ENCODE measurements around the gene TAF5L.
A peak's percentile ranks its signal among the peaks of the same experiment; 100 is the strongest.
"Not testable (repeated sequence)": the region's sequence is repeated elsewhere in the genome, so short reads cannot be mapped to it uniquely, and the experiment has no call there.

Gene TAF5L

DNA sequence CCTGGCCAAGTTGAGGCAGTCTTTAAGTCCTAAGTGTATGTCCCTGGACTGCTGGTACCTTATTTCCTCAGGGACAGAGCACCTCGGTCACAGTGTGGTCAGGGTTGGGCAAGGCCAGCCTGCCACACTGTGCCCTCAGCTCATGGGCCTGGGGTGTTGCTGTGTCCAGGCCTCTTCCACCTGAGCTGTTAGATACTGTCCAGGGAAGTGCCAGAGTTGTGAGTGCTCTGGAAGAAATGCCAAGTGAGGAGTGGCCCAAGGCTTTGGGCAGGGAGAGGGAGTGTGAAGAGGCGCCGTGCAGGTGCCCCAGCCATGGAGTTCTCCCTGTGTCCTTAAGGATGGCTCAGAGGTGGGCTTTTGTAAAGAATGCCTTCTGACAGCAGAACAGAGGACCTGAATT is 15.4 kb upstream of the TAF5L start:
- no peak for DNase-seq

DNA sequence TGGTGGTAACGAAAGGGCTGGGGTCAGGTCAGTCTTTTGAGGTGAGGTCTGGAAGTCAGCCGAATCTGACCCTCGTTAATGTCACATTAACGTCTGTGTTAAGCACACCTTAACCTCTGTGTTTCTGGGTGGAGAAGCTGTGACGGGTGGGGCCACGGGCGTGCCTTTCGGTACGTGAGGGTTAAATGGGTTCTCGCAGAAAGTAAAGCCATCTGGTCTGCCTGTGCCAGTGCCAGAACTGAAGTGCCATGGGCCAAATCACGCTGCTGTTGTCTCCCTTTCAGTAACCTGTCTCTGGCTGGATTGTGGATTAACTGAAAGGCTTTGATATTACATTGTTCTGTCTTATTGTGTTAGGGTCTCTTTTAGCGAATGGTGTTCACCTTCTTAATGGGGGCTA is 14.5 kb upstream of the TAF5L start:
- no peak for DNase-seq

DNA sequence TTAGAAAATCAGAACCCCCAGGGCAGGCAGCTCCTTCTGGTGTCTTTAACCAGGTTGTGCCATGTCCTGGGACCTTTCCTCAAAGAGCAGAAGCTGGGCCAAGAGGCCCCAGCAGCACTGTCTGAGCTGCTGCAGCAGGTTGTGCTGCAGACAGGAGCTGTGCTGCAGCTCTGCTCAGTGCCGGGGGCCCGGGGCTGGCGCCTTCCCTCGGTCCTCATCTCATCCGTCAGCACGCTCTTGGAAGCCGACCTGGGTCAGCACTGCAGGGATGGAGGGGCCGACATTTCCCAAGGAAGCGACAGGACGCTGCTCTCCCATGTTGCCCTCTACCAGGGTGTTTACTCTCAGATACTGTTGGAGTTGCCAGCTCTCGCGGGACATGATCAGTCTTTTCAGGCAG is 11.8 kb upstream of the TAF5L start:
- DNase-seq: no peak

DNA sequence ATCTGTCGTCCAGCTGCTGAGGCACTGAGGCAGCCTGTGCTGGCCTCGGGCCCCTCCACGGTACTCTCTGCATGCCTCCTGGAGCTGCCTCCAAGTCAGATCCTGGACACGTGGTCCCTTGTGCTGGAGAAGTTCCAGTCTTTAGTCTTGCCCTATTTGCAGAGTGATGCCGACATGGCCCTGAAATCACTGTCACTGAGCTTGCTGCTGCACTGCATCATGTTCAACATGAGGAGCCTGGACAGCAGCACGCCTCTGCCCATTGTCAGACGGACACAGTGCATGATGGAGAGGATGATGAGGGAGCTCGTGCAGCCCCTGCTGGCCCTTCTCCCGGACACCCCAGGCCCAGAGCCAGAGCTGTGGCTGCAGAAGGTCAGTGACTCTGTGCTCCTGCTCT is 10.1 kb upstream of the TAF5L start:
- no peak for DNase-seq

DNA sequence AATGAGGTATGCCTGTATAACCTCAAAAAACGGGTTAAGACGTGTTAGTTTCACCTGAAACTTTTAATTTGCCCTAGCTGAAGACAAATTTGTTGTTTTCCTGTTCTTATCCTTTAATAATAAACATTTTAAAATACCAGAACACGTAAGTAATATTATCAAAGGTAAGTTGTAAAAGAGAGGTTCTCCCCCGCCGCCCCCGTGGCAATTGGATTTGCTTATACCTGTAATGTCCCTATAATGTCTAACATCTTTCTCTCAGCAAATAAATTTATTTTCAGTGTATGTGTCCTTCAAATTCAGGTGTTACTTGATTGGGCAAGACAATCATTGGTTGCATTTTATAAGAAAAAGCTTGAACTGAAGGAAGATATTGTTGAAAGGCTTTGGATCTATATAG is 6.0 kb upstream of the TAF5L start:
- DNase-seq: no peak

DNA sequence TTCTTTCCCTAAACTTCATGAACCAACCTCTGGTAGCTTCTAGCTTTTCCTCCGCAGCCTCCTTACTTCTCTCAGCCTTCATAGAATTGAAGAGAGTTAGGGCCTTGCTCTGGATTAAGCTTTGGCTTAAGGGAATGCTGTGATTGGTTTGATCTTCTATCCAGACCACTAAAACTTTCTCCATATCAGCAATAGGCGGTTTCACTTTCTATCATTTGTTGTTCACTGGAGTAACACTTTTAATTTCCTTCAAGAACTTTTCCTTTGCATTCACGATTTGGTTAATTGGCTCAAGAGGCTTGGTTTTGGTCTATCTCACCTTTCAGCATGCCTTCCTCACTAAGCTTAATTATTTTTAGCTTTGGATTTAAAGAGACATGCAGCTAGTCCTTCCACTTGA is 5.2 kb upstream of the TAF5L start:
- DNase-seq: no peak

DNA sequence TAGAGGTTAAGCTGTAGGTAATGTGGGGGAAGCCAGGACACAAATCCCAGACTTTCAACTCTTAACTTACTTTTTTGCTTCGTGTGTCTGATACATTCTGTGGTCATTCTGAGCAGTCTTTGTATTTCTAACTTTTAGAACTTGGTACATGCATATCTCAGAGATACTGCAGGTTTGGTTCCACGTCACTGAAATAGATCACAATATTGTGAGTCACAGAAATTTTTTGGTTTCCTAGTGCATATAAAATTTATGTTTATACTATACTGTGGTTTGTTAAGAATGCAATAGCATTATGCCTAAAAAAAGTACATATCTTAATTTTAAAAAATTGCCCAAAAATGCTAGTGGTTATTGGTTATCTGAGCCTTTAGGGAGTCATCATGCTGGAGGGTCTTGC is 3.3 kb upstream of the TAF5L start:
- DNase-seq: peak; percentile 64

DNA sequence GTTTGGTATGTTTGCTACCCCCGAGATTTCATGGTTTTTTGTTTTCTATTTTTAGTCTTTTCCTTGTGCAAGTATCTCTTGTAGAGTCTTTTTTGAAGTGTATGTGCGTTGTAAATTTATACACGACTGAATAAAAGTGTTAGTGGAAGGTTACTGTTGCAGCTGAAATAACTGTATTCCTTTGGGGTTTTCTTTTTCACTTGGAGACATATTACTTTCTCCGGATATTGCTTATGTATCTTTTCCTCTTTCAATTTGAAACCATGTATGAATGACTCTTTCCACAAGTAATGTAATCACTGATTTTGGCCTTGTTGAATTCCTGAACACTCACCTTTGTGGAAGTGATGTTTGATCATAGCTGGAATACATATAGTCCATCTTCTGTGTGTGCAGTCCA is 1.1 kb upstream of the TAF5L start:
- no peak for DNase-seq

DNA sequence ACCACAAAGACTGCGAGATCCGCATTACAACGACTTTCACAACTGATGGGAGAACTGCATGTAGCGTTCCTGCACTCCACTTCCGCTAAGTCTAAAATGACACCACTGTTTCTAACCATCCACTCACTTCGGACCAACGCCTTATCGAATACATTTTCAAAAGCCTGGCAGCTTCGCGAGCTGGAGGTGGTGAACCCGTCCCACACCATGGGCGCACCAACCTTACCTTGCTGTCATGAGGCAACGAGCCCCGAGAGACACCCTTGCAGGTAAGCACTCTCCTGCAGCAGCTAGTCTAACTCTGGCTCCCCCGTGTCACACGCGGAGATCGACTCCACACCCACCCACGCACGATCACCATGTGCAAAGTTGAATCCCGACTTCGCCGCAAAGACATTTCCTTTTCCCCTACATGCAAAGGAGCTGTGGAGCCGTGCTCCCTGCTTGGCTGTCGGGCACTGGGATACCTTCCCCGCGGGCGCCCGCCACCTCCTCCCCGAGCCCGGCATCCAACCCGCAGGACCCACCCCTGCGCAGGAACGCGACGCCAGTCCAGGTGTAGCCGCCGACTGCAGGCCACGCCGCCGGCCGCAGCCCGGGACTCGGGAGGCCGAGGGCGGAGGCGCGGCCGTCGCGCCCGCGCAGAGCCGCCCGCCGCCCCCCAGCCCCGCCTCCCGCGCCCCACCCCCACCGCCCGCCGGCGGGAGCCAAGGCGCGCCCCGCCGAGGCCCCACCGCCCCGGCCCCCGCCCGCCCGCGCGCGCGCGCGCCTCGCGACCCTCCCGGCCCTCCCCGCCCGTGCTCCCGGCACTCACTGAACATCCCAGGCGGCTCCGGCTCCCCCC is 629 bp downstream of the TAF5L start:
- DNase-seq: peak; percentile 37

DNA sequence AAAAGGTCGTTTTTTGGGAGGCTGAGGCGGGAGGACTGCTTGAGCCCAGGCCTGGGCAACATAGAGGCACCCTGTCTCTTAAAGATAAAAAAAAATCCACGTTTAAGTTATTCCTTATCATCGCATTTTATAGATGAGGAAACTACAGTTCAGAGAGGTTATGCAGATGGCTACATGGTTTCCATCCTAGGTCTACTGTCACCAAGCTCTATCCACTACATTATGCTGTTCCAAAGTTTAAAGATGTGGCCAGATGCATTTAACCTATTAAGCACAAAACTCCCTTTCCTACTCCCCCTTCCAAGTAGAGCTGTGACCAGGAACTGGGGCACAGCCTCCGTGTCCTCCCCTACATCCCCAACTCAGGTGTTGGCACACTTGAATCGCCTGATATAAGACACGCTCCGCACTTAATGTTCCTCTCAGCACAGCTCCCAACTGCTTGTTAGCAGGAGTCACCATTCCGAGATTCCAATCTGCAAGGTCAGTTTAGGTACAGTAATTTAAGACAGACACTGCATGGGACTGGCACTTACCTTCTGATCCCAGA is 1.3 kb downstream of the TAF5L start:
- DNase-seq: no peak

DNA sequence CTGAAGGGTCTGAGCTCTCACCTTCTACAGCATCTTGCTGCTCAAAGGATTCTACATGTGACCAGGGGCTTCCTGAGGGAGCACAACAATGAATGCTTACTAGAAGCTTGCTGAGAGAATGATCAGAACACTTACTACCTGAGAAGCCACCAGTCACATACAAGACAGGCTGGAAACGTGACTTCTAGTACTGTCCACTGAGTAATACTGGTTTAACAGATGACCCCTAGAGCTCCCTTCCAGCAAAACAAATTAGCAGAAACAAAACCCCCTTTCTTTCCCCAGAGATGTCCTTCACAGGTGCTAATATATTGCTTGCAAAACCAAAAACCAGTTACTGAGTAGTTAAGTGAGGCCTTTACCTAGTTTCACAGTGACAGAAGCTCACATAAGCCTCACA is 2.1 kb downstream of the TAF5L start:
- no peak for DNase-seq

DNA sequence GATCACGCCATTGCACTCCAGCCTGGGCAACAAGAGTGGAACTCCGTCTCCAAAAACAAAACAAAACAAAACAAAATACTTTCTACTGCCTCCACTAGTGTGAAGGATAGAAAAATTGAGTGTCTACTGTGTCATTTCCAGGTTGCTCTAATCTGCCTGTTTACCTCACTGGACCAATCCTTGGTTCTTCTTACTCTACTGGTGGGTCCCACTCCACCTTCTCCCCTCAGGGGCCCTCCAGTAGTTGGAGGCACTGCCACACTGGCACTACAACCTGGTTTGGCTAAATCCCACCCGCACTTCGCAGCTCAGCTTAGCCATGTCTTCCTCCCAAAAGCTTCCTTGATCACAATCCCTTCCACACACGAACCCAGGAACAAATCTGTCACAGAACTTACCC is 2.7 kb downstream of the TAF5L start:
- DNase-seq: no peak

DNA sequence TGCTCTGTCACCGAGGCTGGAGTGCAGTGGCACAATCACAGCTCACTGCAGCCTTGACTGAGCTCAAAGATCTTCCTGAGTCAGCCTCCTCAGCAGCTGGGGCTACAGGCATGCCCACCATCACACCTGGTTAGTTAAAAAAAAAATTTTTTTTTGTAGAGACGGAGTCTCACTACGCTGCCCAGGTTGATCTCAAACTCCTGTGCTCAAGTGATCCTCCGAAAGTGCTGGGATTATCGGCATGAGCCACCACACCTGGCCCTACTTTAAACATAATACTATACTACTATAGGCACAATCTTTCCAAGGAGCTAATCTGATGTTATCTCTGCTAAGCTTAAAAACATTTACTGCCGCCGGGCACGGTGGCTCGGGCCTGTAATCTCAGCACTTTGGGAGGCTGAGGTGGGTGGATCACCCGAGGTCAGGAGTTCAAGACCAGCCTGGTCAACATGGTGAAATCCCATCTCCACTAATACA is 3.2 kb downstream of the TAF5L start:
- DNase-seq: not testable (repeated sequence)

DNA sequence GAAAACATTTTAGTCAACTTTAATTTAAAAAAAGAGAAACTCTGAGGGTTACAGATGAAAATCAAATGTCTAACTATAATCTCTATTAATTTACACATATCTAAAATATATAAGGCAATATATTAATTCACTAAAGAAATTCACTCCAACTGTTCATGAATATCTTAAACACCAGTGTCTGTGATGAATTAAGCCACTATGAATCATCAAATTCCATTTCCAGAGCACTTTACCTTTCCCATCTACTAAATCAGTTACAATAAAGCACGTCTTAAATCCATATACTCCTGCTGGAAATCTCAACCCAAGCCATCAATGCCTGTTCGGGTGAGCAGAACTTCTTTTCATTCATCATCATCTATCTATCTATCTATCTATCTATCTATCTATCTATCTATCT is 4.3 kb downstream of the TAF5L start:
- peak; percentile 20 for DNase-seq

DNA sequence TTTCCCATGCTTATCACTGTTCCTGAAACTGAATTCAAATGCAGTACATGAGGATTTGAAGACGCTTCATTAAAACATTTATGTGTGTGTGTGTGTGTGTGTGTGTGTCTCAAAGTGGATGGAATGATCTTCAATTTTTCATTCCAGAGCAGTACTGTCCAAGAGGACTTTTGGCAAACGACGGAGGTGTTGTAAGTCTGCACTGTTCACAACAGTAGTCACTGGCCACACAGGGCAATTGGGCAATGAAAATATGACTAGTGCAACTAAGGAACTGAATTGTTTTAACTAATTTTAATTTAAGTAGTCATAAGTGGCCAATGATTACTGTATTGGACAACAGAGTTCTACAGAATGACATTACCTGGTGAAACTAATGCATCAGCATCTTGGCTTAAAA is 5.0 kb downstream of the TAF5L start:
- peak; percentile 17 for DNase-seq

DNA sequence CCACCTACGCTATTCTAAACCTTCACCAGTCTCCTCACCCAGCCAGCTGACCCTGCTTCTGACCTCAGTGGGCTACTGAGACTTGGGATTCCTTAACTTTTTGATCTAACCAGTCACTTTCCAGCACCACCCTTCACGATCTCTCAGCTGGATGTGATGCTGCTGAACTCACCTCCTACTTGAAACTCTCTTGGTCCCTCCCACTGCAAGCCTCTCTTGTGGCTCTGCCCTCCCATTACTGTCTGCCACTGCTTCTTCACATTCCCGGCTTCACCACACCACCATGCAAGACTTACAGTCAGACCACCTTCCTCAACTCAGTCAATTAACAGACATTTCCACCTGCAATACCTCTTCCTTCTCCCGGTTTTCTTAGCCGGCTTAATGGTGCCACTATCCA is 6.3 kb downstream of the TAF5L start:
- DNase-seq: no peak

DNA sequence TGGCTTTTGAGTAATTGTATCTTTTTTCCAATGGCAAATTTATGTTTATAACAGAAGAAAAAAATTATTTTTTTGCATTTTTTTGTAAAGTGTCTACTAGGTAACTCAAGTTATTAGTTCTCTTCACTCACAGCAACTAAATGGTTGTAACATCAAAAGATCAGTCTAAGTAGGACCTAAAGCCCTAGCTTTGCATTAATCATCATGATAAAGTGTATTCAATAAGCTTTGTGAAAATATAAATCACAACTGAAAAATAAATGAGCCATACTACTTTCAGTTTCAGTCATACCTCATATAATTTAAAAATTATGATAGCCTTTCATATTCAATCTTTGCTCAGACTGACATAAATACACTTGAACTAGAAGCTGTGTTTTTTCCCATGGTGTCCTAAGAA is 6.9 kb downstream of the TAF5L start:
- DNase-seq: no peak

DNA sequence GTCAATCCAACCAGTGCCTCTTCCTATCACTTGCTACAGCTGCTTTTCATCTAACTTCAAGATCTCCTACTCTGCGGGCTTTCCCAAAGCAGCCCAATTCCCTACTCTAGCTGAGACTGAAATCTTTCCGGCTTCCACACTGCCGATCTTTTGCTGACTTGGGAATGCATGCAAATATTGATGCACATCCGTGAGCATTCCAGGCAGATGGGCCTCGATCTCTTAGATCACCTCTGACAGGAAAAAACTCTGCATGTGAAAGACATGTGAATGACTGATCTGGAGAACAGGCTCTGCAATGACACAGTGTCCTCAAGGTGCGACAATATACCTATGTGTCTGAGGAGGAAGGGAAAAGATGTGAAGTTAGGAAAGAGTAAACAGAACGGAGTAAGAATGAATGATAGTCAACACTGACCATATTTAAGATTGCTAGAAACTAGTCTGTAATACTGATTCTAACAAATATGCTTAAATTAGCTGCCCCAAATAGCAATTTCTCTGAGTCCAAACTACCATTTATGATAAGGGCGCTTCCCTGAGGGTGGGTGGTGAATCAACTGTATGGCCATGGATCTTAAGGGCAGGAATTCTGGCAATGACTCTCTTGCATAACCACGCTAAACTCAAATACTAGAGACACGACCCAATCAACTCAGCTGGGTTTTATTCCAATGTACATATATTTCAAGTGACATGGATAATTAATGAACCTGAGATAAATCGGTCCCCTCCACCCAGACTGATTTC is 8.4 kb downstream of the TAF5L start:
- DNase-seq: no peak

DNA sequence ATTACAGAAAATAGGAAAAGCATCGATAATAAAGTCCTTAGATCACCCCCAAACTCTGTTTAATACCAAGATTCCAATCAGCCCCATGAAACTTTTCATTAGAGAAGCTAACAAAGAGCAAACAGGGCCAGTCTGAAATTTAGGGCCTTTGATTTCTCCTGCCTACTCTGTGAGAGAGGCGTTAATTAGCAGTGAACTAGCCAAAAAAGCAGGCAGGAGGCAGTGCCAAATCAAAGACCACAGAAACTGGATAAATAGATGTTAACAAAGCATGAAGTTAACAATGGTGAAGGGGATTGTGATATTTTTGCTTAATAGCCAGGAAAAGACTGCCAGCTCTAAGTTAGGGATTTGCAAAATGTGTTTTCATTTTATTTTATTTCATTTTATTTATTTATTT is 11.2 kb downstream of the TAF5L start:
- DNase-seq: no peak

DNA sequence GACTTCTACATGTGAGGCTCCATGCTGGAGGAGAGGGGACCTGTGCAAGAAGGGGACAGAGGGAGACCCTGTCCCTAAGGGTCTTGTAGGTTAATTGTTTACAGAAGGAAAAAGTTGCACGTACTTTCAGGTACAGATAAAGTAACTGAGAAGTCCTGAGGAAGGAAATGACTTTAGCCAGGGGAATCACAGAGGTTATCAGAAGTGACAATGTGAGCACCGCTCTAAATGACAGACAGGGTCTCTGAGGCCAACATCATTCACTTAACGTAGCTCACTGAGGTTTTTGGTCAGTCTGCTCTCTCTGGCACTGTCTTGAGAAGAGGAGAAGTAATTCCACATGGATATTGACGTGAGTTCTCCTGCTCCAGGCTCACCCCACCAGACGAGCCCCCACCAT is 12.0 kb downstream of the TAF5L start:
- DNase-seq: no peak

DNA sequence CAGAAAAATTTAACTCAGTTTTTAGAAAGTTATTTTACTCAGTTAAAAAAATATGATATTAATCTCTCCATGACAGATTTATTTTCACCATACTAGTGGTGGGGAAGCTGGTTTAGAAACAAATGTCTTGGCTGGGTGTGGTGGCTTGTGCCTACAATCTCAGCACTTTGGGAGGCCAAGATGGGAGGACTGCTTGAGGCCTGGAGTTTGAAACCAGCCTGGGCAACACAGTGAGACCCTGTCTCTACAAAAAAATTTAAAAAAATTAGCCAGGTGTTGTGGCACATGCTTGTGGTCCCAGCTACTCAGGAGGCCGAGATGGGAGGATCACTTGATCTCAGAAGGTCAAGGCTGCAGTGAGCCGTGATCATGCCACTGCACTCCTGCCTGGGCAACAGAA is 17.3 kb downstream of the TAF5L start:
- no peak for DNase-seq

DNA sequence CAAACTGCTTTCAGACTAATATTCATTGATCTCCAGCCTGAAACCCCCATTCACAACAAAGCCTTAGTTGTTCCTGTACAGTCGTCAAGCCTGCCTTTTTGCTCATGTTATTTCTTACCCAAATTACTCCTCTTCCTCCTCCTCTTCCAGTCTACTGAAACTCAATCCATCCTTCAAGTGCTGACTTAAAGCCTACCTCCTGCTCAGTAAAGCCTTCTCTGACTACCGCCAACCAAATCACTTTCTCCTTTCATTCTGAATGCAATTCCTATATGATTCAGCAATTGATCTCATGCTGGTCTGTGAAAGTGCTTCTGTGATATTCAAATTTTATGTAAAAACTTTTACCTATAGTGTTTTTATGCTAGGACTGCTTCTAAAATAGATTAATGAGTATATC is 18.6 kb downstream of the TAF5L start:
- DNase-seq: no peak

DNA sequence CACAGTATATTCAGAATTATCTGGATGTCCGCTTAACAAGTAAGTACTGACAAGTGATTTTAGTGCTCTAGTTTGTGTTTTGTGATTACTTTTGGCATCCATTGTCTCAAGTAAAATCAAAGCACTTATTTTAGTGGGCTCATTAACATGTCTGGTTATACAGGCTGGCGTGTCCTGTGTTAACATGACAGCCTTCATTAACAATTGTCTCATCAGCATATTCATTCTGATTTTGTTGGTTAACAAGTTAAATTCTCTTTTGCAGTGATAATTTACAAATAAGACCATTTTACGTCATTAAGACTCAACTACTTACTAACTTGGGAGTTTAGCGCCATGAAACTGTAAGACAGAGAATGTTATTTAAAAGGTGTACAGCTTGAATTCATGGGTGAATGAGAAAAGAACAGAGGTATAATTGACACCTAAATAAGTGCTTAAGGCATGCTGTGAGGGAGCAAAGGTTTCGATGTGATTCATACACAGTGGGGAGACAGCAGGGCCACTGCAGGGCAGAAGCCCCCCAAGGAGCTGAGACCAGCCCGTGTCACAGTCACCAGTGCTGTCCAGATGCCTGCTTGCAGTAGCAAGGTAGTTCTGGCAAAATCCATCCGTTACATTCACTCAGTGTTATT is 22.4 kb downstream of the TAF5L start:
- no peak for DNase-seq

DNA sequence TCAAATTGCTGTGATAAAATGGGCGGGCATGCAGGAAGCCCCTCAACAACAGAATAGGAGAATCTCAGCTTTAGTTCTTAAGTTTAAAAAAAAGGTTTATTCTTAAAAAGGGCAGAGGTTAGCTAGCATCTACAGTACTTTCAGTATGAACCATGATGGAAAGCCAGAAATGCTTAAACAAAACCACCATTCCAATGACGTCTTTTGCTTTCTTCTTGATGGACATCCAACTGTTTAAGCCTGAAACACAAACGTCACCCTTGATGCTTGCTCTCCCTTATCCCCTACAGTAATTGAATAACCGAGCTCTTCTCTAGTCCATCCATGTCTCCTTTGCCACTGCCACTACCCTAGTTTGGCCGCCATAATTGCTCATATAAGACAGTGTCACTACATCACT is 25.7 kb downstream of the TAF5L start:
- DNase-seq: no peak

All from fibroblast of skin of right quadriceps (primary cell).